ENCODE results near the gene OR14A2.
"Not testable (repeated sequence)": the region's sequence is repeated elsewhere in the genome, so short reads cannot be mapped to it uniquely, and the experiment has no call there.

Gene OR14A2

GRCh38 chr1:247746391-247746935, 1.5 kb downstream of the OR14A2 start:
- Histone ChIP-seq H3K4me3 (ENCODE audit: control insufficient read depth in 1 of 7, extremely low read depth in 1 of 7, insufficient read depth in 4 of 7, low read depth in 2 of 7, low read length in 6 of 7) (no peak overlapping the region), H3K4me1 (ENCODE audit: control extremely low read depth in 1 of 4, control insufficient read depth in 4 of 4, insufficient read depth in 4 of 4, low read length in 3 of 4) (no peaks in the 10 kb centered on the region), H3K27me3 (replicated peaks in 2 of 5; ENCODE audit: control insufficient read depth in 4 of 5, insufficient read depth in 5 of 5, low read length in 4 of 5) (no peaks in the 10 kb centered on the region), H3K27ac (ENCODE audit: insufficient read depth in 1 of 2, low read depth in 1 of 2, low read length in 2 of 2, poor library complexity in 1 of 2, severe bottlenecking in 2 of 2) (no peak overlapping the region), H3K9me3 (ENCODE audit: control extremely low read depth in 1 of 5, control insufficient read depth in 4 of 5, insufficient read depth in 2 of 5, low read depth in 1 of 5, low read length in 4 of 5) (peaks cover 0 to 21% (median 1%) of the 10 kb centered on the region in 5 experiments), H3K36me3 (ENCODE audit: control insufficient read depth in 4 of 4, insufficient read depth in 4 of 4, low read length in 3 of 4) (no peaks in the 10 kb centered on the region)
- CTCF ChIA-PET = interaction anchor here (2.2 kb wide), 1 partner anchor 10 kb away, joined by 5 read pairs; no protein-coding TSS in a partner anchor
- no peak for DNase-seq
- POLR2A ChIA-PET = no interaction called here
- WGBS (ENCODE audit: insufficient coverage) = 97% methylated on average over 3 of the region's 3 CpGs

GRCh38 chr1:247742215-247742760, 5.7 kb downstream of the OR14A2 start:
- WGBS (ENCODE audit: insufficient coverage) = no CpG with 5 or more reads among the region's 3 CpGs
- H3K27ac ChIP-seq (ENCODE audit: insufficient read depth in 1 of 2, low read depth in 1 of 2, low read length in 2 of 2, poor library complexity in 1 of 2, severe bottlenecking in 2 of 2); DNase-seq; H3K36me3 ChIP-seq (ENCODE audit: control insufficient read depth in 4 of 4, insufficient read depth in 4 of 4, low read length in 3 of 4); H3K27me3 ChIP-seq (replicated peaks in 2 of 5; ENCODE audit: control insufficient read depth in 4 of 5, insufficient read depth in 5 of 5, low read length in 4 of 5); H3K9me3 ChIP-seq (ENCODE audit: control extremely low read depth in 1 of 5, control insufficient read depth in 4 of 5, insufficient read depth in 2 of 5, low read depth in 1 of 5, low read length in 4 of 5); H3K4me1 ChIP-seq (ENCODE audit: control extremely low read depth in 1 of 4, control insufficient read depth in 4 of 4, insufficient read depth in 4 of 4, low read length in 3 of 4); H3K4me3 ChIP-seq (ENCODE audit: control insufficient read depth in 1 of 7, extremely low read depth in 1 of 7, insufficient read depth in 4 of 7, low read depth in 2 of 7, low read length in 6 of 7); POLR2A ChIA-PET: not testable (repeated sequence)
- CTCF ChIA-PET = interaction anchor here (0.7 kb wide), 1 partner anchor 1089 kb away, joined by 3 read pairs; no protein-coding TSS in a partner anchor

GRCh38 chr1:247741756-247742155, 6.2 kb downstream of the OR14A2 start:
- H3K27ac ChIP-seq (ENCODE audit: insufficient read depth in 1 of 2, low read depth in 1 of 2, low read length in 2 of 2, poor library complexity in 1 of 2, severe bottlenecking in 2 of 2) = no peak overlapping the region
- POLR2A ChIA-PET = no interaction called here
- no peak overlapping the region for H3K4me3 ChIP-seq (ENCODE audit: control insufficient read depth in 1 of 7, extremely low read depth in 1 of 7, insufficient read depth in 4 of 7, low read depth in 2 of 7, low read length in 6 of 7)
- CTCF ChIA-PET = no interaction called here
- H3K27me3 ChIP-seq (replicated peaks in 2 of 5; ENCODE audit: control insufficient read depth in 4 of 5, insufficient read depth in 5 of 5, low read length in 4 of 5) = no peaks in the 10 kb centered on the region
- WGBS (ENCODE audit: insufficient coverage) = 90% methylated on average over 2 of the region's 5 CpGs
- no peaks in the 10 kb centered on the region for H3K36me3 ChIP-seq (ENCODE audit: control insufficient read depth in 4 of 4, insufficient read depth in 4 of 4, low read length in 3 of 4)
- no peaks in the 10 kb centered on the region for H3K9me3 ChIP-seq (ENCODE audit: control extremely low read depth in 1 of 5, control insufficient read depth in 4 of 5, insufficient read depth in 2 of 5, low read depth in 1 of 5, low read length in 4 of 5)
- no peaks in the 10 kb centered on the region for H3K4me1 ChIP-seq (ENCODE audit: control extremely low read depth in 1 of 4, control insufficient read depth in 4 of 4, insufficient read depth in 4 of 4, low read length in 3 of 4)
- DNase-seq = no peak

- 92% methylated on average over 2 of the region's 2 CpGs for WGBS (ENCODE audit: insufficient coverage)
- no peak overlapping the region for H3K27ac ChIP-seq (ENCODE audit: insufficient read depth in 1 of 2, low read depth in 1 of 2, low read length in 2 of 2, poor library complexity in 1 of 2, severe bottlenecking in 2 of 2)
- CTCF ChIA-PET = no interaction called here
- no peaks in the 10 kb centered on the region for H3K36me3 ChIP-seq (ENCODE audit: control insufficient read depth in 4 of 4, insufficient read depth in 4 of 4, low read length in 3 of 4)
- DNase-seq = no peak
- no peaks in the 10 kb centered on the region for H3K9me3 ChIP-seq (ENCODE audit: control extremely low read depth in 1 of 5, control insufficient read depth in 4 of 5, insufficient read depth in 2 of 5, low read depth in 1 of 5, low read length in 4 of 5)
- POLR2A ChIA-PET = no interaction called here
- H3K27me3 ChIP-seq (replicated peaks in 2 of 5; ENCODE audit: control insufficient read depth in 4 of 5, insufficient read depth in 5 of 5, low read length in 4 of 5) = no peaks in the 10 kb centered on the region
- H3K4me3 ChIP-seq (ENCODE audit: control insufficient read depth in 1 of 7, extremely low read depth in 1 of 7, insufficient read depth in 4 of 7, low read depth in 2 of 7, low read length in 6 of 7) = no peak overlapping the region
- no peaks in the 10 kb centered on the region for H3K4me1 ChIP-seq (ENCODE audit: control extremely low read depth in 1 of 4, control insufficient read depth in 4 of 4, insufficient read depth in 4 of 4, low read length in 3 of 4)
Measured at GRCh38 chr1:247740721-247741120, 7.2 kb downstream of the OR14A2 start.

- no peak for DNase-seq
- Histone ChIP-seq H3K36me3 (ENCODE audit: control insufficient read depth in 4 of 4, insufficient read depth in 4 of 4, low read length in 3 of 4) (no peaks in the 10 kb centered on the region), H3K4me1 (ENCODE audit: control extremely low read depth in 1 of 4, control insufficient read depth in 4 of 4, insufficient read depth in 4 of 4, low read length in 3 of 4) (no peaks in the 10 kb centered on the region), H3K27me3 (replicated peaks in 2 of 5; ENCODE audit: control insufficient read depth in 4 of 5, insufficient read depth in 5 of 5, low read length in 4 of 5) (no peaks in the 10 kb centered on the region), H3K4me3 (ENCODE audit: control insufficient read depth in 1 of 7, extremely low read depth in 1 of 7, insufficient read depth in 4 of 7, low read depth in 2 of 7, low read length in 6 of 7) (no peak within 1 kb of the TSS), H3K9me3 (ENCODE audit: control extremely low read depth in 1 of 5, control insufficient read depth in 4 of 5, insufficient read depth in 2 of 5, low read depth in 1 of 5, low read length in 4 of 5) (no peaks in the 10 kb centered on the region), H3K27ac (ENCODE audit: insufficient read depth in 1 of 2, low read depth in 1 of 2, low read length in 2 of 2, poor library complexity in 1 of 2, severe bottlenecking in 2 of 2) (no peak within 1 kb of the TSS)
- POLR2A ChIA-PET = no interaction called here
- CTCF ChIA-PET = no interaction called here
- WGBS (ENCODE audit: insufficient coverage) = no CpG with 5 or more reads among the region's 1 CpG
Measured at GRCh38 chr1:247738315-247738714, 9.6 kb downstream of the OR14A2 start, which contains the start of gene OR14K1. OR14K1 (plus strand) TSS chr1:247738615; CDS start chr1:247738615, 0 bp downstream.

- Histone ChIP-seq H3K36me3 (ENCODE audit: control insufficient read depth in 4 of 4, insufficient read depth in 4 of 4, low read length in 3 of 4) (no peaks in the 10 kb centered on the region), H3K9me3 (ENCODE audit: control extremely low read depth in 1 of 5, control insufficient read depth in 4 of 5, insufficient read depth in 2 of 5, low read depth in 1 of 5, low read length in 4 of 5) (peaks cover 2 to 11% (median 3%) of the 10 kb centered on the region in 5 experiments), H3K27ac (ENCODE audit: insufficient read depth in 1 of 2, low read depth in 1 of 2, low read length in 2 of 2, poor library complexity in 1 of 2, severe bottlenecking in 2 of 2) (no peak overlapping the region), H3K4me3 (ENCODE audit: control insufficient read depth in 1 of 7, extremely low read depth in 1 of 7, insufficient read depth in 4 of 7, low read depth in 2 of 7, low read length in 6 of 7) (no peak overlapping the region), H3K4me1 (ENCODE audit: control extremely low read depth in 1 of 4, control insufficient read depth in 4 of 4, insufficient read depth in 4 of 4, low read length in 3 of 4) (no peaks in the 10 kb centered on the region), H3K27me3 (replicated peaks in 2 of 5; ENCODE audit: control insufficient read depth in 4 of 5, insufficient read depth in 5 of 5, low read length in 4 of 5) (no peaks in the 10 kb centered on the region)
- DNase-seq = no peak
- CTCF ChIA-PET = no interaction called here
- POLR2A ChIA-PET = no interaction called here
- WGBS (ENCODE audit: insufficient coverage) = 100% methylated on average over 3 of the region's 4 CpGs
Measured at GRCh38 chr1:247721222-247721621, 26.7 kb downstream of the OR14A2 start.

GRCh38 chr1:247716546-247716945, 31.4 kb downstream of the OR14A2 start, which contains the start of gene OR6F1:
OR6F1 (minus strand) TSS chr1:247716646; CDS start chr1:247712755, 3,891 bp downstream.
- CTCF ChIA-PET = no interaction called here
- Histone ChIP-seq H3K9me3 (ENCODE audit: control extremely low read depth in 1 of 5, control insufficient read depth in 4 of 5, insufficient read depth in 2 of 5, low read depth in 1 of 5, low read length in 4 of 5) (peaks cover 0 to 7% (median 3%) of the 10 kb centered on the region in 5 experiments), H3K4me1 (ENCODE audit: control extremely low read depth in 1 of 4, control insufficient read depth in 4 of 4, insufficient read depth in 4 of 4, low read length in 3 of 4) (no peaks in the 10 kb centered on the region), H3K4me3 (ENCODE audit: control insufficient read depth in 1 of 7, extremely low read depth in 1 of 7, insufficient read depth in 4 of 7, low read depth in 2 of 7, low read length in 6 of 7) (no peak within 1 kb of the TSS), H3K36me3 (ENCODE audit: control insufficient read depth in 4 of 4, insufficient read depth in 4 of 4, low read length in 3 of 4) (no peaks in the 10 kb centered on the region), H3K27ac (ENCODE audit: insufficient read depth in 1 of 2, low read depth in 1 of 2, low read length in 2 of 2, poor library complexity in 1 of 2, severe bottlenecking in 2 of 2) (no peak within 1 kb of the TSS), H3K27me3 (replicated peaks in 2 of 5; ENCODE audit: control insufficient read depth in 4 of 5, insufficient read depth in 5 of 5, low read length in 4 of 5) (no peaks in the 10 kb centered on the region)
- no peak for DNase-seq
- POLR2A ChIA-PET = no interaction called here
- whole genome bisulfite sequencing (ENCODE audit: insufficient coverage) = no CpG with 5 or more reads among the region's 3 CpGs

Data from common myeloid progenitor, CD34-positive (primary cell).